GM12872 (cell line): Measurements from ENCODE around the gene RAD51B.

ENCODE experiments used
- CTCF ChIP-seq: IDR thresholded peaks from 3 replicates; pipeline ENCODE4 v1.5.1; 2011; ENCODE audit warnings: low read depth, mild to moderate bottlenecking, low read length, moderate library complexity; ENCODE audit not compliant: insufficient read depth

The RAD51B gene

GRCh38 chr14:68146818-68147217 is 327.2 kb downstream of the RAD51B start:
- TF ChIP-seq CTCF, result no peak

GRCh38 chr14:68147303-68147702 is 327.7 kb downstream of the RAD51B start:
- TF ChIP-seq CTCF, result no peak

DNA sequence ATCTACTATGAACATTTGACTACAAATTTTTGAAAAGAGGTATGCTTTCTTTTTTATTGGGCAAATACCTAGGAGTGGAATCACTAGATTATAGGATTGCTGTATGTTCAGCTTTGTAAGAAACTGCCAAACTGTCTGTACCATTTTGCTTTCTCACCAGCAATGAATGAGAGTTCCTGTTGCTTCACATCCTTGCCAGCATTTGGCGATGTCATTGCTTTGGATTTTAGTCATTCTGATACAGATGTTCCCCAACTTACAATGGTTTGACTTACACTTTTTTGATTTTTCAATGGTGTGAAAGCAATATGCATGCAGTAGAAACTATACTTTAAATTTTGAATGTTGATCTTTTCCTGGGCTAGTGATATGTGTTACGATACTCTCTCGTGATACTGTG is 328.7 kb downstream of the RAD51B start:
- TF ChIP-seq CTCF, result no peak

DNA sequence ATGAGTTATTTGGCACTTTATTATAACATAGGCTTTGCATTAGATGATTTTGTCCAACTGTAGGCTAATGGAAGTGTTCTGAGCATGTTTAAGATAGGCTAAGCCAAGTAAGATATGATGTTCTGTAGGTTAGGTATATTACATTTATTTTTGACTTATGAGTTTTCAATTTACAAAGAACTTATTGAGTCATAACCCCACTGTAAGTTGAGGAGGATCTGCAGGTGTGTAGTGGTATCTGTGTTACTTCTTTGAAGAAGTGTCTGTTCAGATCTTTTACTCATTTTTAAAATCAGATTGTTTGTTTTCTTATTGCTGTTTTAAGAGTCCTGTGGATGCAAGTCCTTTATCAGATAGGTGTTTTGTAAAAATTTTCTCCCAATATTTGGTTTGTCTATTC is 329.2 kb downstream of the RAD51B start:
- no peak for TF ChIP-seq CTCF

GRCh38 chr14:68153275-68153674 is 333.7 kb downstream of the RAD51B start:
- no peak for TF ChIP-seq CTCF

DNA sequence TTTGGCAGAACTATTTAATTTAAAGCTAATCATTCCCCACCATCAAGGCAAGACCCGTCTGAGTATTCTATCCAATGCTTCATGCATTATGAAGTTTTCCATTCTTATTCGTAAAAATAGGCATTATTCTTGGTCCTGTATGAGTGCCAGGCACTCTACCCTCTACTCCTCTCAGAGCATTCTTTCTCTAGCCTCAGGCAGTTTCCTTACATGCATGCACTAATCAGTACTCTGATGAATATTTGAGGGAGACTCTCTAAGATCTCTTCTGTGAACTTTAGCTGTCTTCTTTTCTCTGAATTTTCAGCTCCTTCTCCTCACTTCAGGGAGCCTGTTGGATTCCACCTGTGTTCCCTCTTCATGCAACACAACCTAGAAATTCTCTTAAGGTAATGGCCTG is 334.7 kb downstream of the RAD51B start:
- no peak for TF ChIP-seq CTCF

- TF ChIP-seq CTCF, result no peak
These were observed 338.4 kb downstream of the RAD51B start for GRCh38 chr14:68157971-68158371.

GRCh38 chr14:68158640-68159039 is 339.1 kb downstream of the RAD51B start:
- no peak for TF ChIP-seq CTCF
